ENCODE data around the gene MRM2. TPM values are rescaled to one million over a fixed set of nuclear protein-coding genes. Genes with fewer than 3 reads are reported as not detected.

The MRM2 gene
- polyA plus RNA-seq, 1 donor from 2014 or later = 21.4 TPM

- no peak overlapping the region for H3K9ac ChIP-seq (ENCODE audit: low read length)
- no peaks in the 10 kb centered on the region for H3K9me3 ChIP-seq (ENCODE audit: low read length)
- H3K9me2 ChIP-seq (ENCODE audit: insufficient read depth, low read length) = no peaks in the 10 kb centered on the region
- H4K20me1 ChIP-seq (ENCODE audit: insufficient read depth) = no peaks in the 10 kb centered on the region
- H3F3A ChIP-seq (ENCODE audit: insufficient read depth, low read length, poor library complexity, severe bottlenecking) = no peaks in the 10 kb centered on the region
- no peak overlapping the region for H2AFZ ChIP-seq (ENCODE audit: low read depth, low read length)
- TF ChIP-seq EZH2 (IDR thresholded peaks at IDR 0.05; ENCODE audit: borderline replicate concordance, insufficient read depth, low read length, poor library complexity, severe bottlenecking) (no peak), POLR2AphosphoS5 (IDR thresholded peaks at IDR 0.05) (no peak), REST (IDR thresholded peaks at IDR 0.05; ENCODE audit: borderline replicate concordance) (no peak), EP300 (conservative IDR thresholded peaks at IDR 0.05; ENCODE audit: poor library complexity, severe bottlenecking) (no peak), RAD21 (conservative IDR thresholded peaks at IDR 0.05) (no peak), SMC3 (conservative IDR thresholded peaks at IDR 0.05; ENCODE audit: poor library complexity) (no peak)
- H3K36me3 ChIP-seq (ENCODE audit: insufficient read depth, low read length) = no peaks in the 10 kb centered on the region
- no peak overlapping the region for H3K4me2 ChIP-seq (ENCODE audit: low read length)
- H3K27ac ChIP-seq (ENCODE audit: low read length) = no peak overlapping the region
- H3K79me2 ChIP-seq (replicated peaks; ENCODE audit: insufficient read depth, low read length) = peaks cover 19% of the 10 kb centered on the region
- no peak overlapping the region for H3K4me3 ChIP-seq (ENCODE audit: low read length)
- no peaks in the 10 kb centered on the region for H3K27me3 ChIP-seq (ENCODE audit: insufficient read depth, low read depth, low read length)
Measured at GRCh38 chr7:2237109-2237602, 4.8 kb downstream of the MRM2 start.

GRCh38 chr7:2233926-2234325, 8.1 kb downstream of the MRM2 start:
- Histone ChIP-seq H3F3A (ENCODE audit: insufficient read depth, low read length, poor library complexity, severe bottlenecking) (no peaks in the 10 kb centered on the region), H3K4me2 (ENCODE audit: low read length) (no peak overlapping the region), H3K4me3 (ENCODE audit: low read length) (no peak overlapping the region)

More at GRCh38 chr7:2233926-2234325, 8.1 kb downstream of the MRM2 start:
- Histone ChIP-seq H3K27ac (ENCODE audit: low read length) (no peak overlapping the region), H4K20me1 (ENCODE audit: insufficient read depth) (no peaks in the 10 kb centered on the region), H3K9ac (ENCODE audit: low read length) (no peak overlapping the region), H3K36me3 (ENCODE audit: insufficient read depth, low read length) (no peaks in the 10 kb centered on the region), H2AFZ (ENCODE audit: low read depth, low read length) (no peak overlapping the region), H3K27me3 (ENCODE audit: insufficient read depth, low read depth, low read length) (no peaks in the 10 kb centered on the region), H3K9me2 (ENCODE audit: insufficient read depth, low read length) (no peaks in the 10 kb centered on the region), H3K79me2 (replicated peaks; ENCODE audit: insufficient read depth, low read length) (peaks cover 17% of the 10 kb centered on the region), H3K9me3 (ENCODE audit: low read length) (no peaks in the 10 kb centered on the region)
- TF ChIP-seq SMC3 (conservative IDR thresholded peaks at IDR 0.05; ENCODE audit: poor library complexity) (no peak), EP300 (conservative IDR thresholded peaks at IDR 0.05; ENCODE audit: poor library complexity, severe bottlenecking) (no peak), MXI1 (conservative IDR thresholded peaks at IDR 0.05; ENCODE audit: poor library complexity, severe bottlenecking) (no peak), CTCF (IDR thresholded peaks at IDR 0.05; ENCODE audit: poor library complexity, severe bottlenecking) (no peak), POLR2AphosphoS5 (IDR thresholded peaks at IDR 0.05) (no peak), TAF1 (IDR thresholded peaks at IDR 0.05; ENCODE audit: low read depth) (no peak), REST (IDR thresholded peaks at IDR 0.05; ENCODE audit: borderline replicate concordance) (no peak), EZH2 (IDR thresholded peaks at IDR 0.05; ENCODE audit: borderline replicate concordance, insufficient read depth, low read length, poor library complexity, severe bottlenecking) (no peak), RAD21 (conservative IDR thresholded peaks at IDR 0.05) (no peak)
